ENCODE data around the gene SLC25A19.
A peak's percentile ranks its signal among the peaks of the same experiment; 100 is the strongest.

The SLC25A19 gene

GRCh38 chr17:75252039-75252816 lies 37.0 kb downstream of the SLC25A19 start:
- no peak for DNase-seq (ENCODE audit: low spot score)
- TF ChIP-seq, protein P1, sequence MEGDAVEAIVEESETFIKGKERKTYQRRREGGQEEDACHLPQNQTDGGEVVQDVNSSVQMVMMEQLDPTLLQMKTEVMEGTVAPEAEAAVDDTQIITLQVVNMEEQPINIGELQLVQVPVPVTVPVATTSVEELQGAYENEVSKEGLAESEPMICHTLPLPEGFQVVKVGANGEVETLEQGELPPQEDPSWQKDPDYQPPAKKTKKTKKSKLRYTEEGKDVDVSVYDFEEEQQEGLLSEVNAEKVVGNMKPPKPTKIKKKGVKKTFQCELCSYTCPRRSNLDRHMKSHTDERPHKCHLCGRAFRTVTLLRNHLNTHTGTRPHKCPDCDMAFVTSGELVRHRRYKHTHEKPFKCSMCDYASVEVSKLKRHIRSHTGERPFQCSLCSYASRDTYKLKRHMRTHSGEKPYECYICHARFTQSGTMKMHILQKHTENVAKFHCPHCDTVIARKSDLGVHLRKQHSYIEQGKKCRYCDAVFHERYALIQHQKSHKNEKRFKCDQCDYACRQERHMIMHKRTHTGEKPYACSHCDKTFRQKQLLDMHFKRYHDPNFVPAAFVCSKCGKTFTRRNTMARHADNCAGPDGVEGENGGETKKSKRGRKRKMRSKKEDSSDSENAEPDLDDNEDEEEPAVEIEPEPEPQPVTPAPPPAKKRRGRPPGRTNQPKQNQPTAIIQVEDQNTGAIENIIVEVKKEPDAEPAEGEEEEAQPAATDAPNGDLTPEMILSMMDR (IDR thresholded peaks at IDR 0.05; ENCODE audit: extremely low read depth, missing control alignments), result no peak

GRCh38 chr17:75250009-75250471 lies 39.2 kb downstream of the SLC25A19 start:
- TF ChIP-seq, protein P1 (IDR thresholded peaks at IDR 0.05; ENCODE audit: extremely low read depth, missing control alignments), result no peak
- peak; percentile 83 for DNase-seq (ENCODE audit: low spot score)

DNA sequence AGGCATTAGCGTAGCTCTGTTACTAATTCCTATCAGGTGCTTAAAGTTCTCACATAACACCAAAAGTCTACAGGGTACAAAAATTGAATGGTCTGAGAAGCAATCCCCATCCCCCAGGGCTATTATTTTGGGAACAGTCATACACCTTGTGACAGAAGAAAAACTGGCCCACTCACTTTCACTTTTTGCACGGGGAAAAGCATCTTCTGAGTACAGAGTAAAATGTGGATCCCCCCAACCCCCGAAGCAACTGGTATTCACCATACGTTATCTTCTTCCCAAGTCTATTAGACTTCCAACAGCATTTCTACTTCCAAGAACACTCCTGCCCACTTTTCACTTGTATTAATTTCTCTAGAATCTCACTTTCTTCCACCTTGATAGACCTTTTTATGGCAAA lies 39.7 kb downstream of the SLC25A19 start:
- no peak for DNase-seq (ENCODE audit: low spot score)
- TF ChIP-seq, protein P1 (IDR thresholded peaks at IDR 0.05; ENCODE audit: extremely low read depth, missing control alignments), result no peak

- DNase-seq (ENCODE audit: low spot score), result no peak
- TF ChIP-seq, protein P1 (IDR thresholded peaks at IDR 0.05; ENCODE audit: extremely low read depth, missing control alignments), result no peak
These were observed 42.8 kb downstream of the SLC25A19 start for GRCh38 chr17:75246404-75246803.

GRCh38 chr17:75245011-75245410 lies 44.2 kb downstream of the SLC25A19 start:
- TF ChIP-seq, protein P1 (IDR thresholded peaks at IDR 0.05; ENCODE audit: extremely low read depth, missing control alignments), result no peak
- no peak for DNase-seq (ENCODE audit: low spot score)

DNA sequence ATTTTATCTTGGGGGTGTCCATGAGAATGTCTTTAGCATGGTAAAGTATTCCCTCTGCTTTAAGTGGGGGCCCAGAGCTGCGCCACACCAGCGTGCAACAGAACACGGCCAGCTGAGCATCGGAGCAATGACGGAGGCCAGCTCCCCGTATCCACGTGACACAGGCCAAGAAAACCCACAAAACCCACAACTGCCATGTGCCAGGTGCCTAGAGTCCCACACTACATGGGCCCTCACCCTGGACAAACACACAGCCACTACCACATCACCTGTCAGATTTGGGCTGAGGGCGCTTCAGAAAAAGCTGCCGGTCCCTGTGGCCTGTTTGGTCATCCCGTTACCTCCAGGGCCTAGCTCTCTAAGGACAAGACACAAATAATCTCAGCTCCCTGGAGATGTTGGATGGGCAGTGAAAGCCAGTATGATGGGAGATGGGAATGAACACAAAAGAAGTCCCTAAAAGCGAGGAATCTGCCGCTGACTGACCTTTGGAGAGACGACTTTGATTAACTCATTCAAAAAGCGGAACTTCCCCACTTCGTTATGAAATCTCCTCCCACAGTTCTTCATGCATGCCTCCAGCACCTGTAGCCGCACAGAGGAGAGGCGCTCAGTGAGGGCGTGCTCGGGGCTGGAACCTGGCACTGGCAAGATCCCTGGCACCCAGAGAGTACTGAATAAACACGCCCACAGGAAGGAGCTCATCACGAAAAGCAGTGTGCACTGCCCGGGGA lies 44.9 kb downstream of the SLC25A19 start:
- peak; percentile 49 for DNase-seq (ENCODE audit: low spot score)
- TF ChIP-seq, protein P1 (IDR thresholded peaks at IDR 0.05; ENCODE audit: extremely low read depth, missing control alignments), result no peak

GRCh38 chr17:75242461-75243042 lies 46.7 kb downstream of the SLC25A19 start:
- TF ChIP-seq, protein P1 (IDR thresholded peaks at IDR 0.05; ENCODE audit: extremely low read depth, missing control alignments), result no peak
- peak; percentile 50 for DNase-seq (ENCODE audit: low spot score)
